Posterior vena cava (tissue), 2 donors: ENCODE measurements around the gene MYOZ3. TPM values are rescaled to one million over a fixed set of nuclear protein-coding genes. Genes with fewer than 3 reads are reported as not detected.

Experiments used
- DNase-seq: peaks from one replicate; pipeline ENCODE4 v3.0.0-alpha.2; 2020; ENCODE audit warnings: low spot score
- intact Hi-C, 2 donors: fragments of 100-400 bp; cut with DNase I; formaldehyde crosslinking; loops; one replicate each; pipeline versions ENCODE4 v1.14.1 to v1.14.2; 2022 to 2023
- total RNA-seq, 2 donors: library from RNA; stranded (reverse); fragmentation: NEBNext Ultra II Directional; extraction: Animal tissue kit (Norgen Biotek cat#: 25700); gene quantifications; one replicate each; pipeline ENCODE4 v1.2.1, GENCODE V29; 2021
- donor health status: DM: yes; HTN: yes; CAD: no.
- donor health status: DM: yes; HTN: yes; CAD: no.

Gene MYOZ3
- total RNA-seq, 2 donors from 2014 or later = 0.57 to 1.3 TPM

DNA sequence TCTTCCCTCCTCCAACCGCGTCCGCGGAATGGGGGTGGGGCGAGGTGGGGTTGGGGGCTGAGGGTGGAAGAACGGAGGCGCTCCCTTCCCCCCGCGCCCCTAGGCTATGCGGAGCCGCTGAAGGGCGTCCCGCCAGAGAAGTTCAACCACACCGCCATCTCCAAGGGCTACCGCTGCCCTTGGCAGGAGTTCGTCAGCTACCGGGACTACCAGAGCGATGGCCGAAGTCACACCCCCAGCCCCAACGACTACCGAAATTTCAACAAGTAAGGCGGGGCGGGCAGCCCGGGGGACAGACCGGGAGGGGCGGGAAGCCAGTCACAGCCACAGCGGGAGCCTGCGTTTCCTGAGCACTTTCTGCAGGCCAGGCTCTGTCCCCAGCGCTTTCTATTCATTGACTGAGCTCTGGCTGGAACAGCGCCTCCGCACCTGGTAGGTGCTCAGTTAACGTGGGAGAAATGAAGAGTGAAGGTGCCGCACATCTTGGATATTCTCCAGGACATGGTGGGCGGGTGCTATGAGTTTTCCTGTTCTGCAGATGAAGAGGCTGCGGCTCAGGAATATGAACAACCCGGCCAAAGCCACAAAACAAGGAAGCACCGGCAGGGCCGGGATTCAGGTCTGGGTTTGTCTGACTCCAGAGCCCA, 11.3 kb downstream of the MYOZ3 start:
- intact Hi-C loops = no loop called here
- no peak for DNase-seq

DNA sequence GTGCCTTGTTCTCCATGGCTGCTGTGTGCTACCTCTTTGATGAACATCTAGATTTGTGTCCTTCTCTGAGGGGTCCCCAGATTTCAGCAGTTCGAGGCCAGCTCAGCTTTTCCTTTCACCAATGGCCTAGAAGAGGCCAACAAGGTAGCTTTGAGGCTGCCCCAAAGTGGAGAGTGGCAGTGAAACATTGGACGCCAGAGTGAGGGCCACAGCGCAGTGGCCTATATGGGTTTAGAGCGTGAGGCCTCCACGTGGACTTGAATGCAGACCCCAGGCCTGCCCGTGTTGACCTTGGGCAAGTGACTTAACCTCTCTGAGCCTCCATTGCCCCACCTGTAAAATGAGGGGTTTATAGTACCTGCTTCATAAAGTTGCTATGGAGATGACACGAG, 11.8 kb downstream of the MYOZ3 start:
- DNase-seq = no peak
- intact Hi-C loops = no loop called here

DNA sequence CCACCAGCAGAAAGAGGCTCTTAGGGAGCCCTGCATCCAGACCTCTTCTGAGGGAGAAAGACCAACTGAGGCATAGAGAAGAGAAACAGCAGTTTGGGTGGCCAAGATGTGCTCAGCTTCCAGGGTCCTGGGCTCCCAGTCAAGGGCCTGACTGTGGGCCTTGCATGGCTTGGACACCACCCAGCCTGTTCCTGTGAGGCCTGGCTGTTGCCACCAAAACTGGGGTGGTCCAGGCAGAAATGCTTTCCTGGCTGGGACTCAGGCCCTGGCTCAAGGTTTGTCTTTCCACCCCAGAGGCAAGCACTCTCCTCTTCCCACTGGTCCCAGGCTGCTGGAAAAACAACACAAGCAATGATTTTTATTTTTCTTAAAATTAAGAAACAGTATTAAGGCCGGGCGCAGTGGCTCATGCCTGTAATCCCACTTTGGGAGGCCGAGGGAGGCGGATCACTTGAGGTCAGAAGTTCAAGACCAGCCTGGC, 13.3 kb downstream of the MYOZ3 start:
- intact Hi-C loops = no loop called here
- DNase-seq = peak; percentile 88

DNA sequence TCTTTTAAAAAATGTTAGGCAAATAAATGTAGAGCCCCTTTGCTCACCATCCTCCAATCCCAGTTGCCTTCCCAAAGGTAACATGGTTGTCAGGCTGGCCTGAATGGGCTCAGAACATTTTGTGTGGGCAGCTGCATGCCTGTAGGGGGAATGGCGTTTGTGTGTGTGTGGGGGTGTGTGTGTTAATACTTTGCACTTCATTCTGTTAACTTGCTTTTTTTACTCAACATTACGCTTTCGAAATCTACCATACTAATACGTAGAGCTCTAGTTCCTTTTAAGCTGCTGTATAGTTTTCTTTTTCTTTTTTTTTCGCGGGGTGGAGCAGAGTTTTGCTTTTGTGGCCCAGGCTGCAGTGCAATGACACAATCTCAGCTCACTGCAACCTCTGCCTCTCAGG, 14.0 kb downstream of the MYOZ3 start:
- no peak for DNase-seq
- intact Hi-C loops = no loop called here

DNA sequence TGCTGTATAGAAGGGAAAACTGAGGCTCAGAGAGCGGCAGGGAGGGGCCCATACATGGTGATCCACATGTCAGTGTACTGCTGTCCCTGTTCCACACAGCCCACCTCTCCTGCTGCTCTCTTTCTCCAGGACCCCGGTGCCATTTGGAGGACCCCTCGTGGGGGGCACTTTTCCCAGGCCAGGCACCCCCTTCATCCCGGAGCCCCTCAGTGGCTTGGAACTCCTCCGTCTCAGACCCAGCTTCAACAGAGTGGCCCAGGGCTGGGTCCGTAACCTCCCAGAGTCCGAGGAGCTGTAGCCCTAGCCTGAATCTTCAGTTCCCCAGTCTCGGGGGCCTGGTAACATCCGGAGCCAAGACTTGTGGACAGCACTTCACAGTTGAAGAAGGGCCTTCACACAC, 15.5 kb downstream of the MYOZ3 start:
- intact Hi-C loops = no loop called here
- no peak for DNase-seq

DNA sequence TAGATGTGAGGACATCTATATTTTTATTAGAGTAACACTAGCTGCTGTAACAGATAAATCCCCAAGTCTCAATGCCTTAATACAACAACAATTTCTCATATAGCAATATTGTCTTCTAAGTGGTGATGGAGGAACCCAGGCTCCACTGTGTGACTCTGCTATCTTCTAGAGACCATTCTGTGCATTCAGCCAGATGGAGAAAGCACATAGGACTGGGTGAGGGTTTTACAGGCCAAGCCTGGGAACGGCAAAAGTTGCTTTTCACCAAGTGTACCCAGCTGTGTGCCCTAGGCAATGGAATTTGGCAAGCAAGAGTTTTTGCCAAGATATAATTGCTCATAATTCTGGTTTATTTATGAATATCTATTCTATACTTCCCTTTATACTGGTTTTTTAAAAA, 28.1 kb downstream of the MYOZ3 start:
- DNase-seq = no peak
- intact Hi-C loops = no loop called here

DNA sequence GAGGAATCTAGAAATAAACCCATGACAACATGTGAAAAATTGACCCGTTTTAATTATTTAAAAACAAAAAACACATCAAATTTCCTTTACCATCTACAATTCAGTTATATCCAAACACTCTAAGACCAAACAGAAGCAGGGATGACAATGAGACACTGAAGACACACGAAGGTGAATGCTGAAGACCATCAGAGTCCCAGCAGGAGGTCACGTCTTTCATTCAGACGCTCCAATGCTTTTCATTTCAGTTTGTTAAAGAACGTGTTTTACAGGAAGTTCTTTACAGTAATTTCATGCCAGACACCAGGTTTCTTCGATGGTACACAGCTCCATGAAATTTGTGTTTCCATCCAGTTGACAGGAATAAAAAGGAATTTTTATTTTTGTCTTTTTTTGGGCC, 29.7 kb downstream of the MYOZ3 start:
- intact Hi-C loops = no loop called here
- DNase-seq = no peak

DNA sequence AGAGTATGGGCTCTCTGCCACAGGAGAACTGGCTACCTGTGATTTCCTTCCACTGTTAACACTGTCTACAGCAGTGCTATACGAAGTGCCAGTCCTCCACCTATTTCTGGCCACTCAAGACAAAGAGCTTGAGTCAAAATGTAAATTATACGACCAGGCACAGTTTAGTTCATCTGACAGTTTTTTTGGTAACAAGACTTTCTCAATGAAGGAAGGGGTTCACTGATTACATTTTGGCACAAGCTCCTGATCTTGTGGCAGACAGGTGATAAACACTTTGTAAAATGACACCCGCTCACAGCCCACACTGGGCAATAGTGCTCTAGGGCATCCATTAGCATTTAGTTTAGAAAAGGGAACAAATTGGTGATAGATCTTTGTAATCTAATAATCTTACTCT, 31.2 kb downstream of the MYOZ3 start:
- intact Hi-C loops = no loop called here
- DNase-seq = no peak

DNA sequence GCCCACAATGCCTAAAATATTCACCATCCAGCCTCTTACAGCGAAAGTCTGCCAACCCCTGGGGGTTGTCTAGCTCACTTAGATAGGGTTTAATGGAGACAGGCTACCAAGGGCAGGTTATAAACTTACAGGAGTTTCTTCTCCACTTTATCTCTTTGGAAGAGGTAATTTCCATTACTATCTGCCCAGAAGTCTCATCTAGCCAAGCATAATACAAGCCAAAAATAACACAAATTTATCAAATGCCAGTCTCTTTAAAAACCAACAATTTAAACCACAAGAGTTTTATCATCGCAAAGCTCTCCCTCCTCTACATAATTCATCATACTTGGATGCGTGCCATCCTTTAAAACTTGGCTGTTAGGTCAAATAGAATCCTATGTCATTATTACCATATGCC, 33.6 kb downstream of the MYOZ3 start:
- intact Hi-C loops = no loop called here
- DNase-seq = no peak

DNA sequence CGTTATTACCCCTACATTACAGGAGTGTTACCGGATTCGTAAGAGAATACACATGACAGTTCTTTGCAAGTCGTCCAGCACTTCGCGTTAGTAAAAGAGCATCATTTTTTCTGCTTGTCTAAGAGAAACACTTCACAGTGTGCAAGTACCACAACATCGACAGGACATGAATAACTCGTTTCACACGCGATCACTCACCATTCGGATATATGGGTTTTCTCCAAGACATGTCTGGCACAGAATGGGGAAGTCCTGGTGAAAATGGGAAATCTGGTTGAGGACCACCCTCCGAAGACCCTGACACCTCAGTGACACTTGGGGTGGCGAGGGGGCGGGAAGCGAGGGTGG, 39.2 kb downstream of the MYOZ3 start:
- DNase-seq = no peak

DNA sequence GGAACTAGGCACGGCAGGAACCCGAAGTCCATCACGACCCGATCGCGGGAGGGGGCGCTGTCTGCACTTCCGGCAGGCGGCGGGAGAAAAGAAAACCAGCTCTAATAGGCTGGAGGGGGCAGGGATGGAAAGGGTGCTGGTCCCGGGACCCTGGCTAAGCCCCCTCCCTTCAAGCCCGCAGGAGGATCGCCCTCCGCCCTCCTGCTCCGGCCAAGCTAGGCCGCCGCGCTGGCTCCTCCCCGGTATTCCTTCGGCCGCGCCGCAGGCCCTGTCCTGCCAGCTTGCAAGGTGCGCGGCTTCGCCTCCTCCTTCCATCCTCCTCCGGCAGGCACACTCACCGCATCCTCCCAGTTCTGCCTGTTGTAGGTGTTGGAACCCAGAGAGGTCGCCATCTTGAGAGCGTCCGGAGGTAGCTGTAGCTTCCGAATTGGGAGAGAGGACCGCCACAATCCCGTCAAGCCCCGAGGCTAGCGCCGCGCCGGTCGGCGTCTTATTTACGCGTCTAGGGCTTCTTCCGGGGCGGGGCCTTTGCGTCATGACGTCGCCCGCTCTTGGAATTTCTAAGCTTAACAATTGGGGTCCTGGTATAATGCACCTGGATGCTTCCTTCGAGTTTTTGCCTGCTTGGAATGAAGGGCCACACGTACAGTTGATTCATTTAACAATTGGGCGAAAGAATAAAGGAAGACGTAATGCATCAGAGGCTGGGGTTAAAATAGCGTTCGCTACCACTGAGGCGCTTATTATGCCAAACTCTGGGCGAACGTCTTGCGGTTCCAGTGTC, 39.7 kb downstream of the MYOZ3 start, which contains the start of gene RBM22:
TSS of gene RBM22 (minus strand) at position 469 of the 784 bp plus-strand sequence. CDS start at position 392, 77 bp downstream.
- DNase-seq = peak; percentile 98
- intact Hi-C loops = no loop called here

More for the DNA sequence above, 39.2 kb downstream of the MYOZ3 start:
- intact Hi-C loops = no loop called here

DNA sequence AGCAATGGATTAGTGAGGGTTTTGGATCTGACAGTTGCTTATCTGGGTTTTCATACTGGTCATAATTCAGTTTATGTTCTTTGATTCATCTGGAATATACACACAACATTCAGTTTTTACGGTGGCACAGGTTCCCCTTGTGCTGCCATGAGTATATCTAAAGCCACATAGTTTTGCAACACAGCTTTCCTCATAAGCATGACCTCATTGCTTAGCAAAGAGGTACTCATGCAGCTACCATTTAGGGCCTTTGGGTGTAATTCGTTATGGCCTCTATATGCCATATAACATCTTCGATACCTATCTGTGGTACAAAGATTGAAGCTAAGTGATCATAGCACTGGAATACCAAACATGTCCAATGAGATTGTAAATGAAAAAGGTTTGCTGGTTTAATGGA, 42.7 kb downstream of the MYOZ3 start:
- intact Hi-C loops = no loop called here
- no peak for DNase-seq

DNA sequence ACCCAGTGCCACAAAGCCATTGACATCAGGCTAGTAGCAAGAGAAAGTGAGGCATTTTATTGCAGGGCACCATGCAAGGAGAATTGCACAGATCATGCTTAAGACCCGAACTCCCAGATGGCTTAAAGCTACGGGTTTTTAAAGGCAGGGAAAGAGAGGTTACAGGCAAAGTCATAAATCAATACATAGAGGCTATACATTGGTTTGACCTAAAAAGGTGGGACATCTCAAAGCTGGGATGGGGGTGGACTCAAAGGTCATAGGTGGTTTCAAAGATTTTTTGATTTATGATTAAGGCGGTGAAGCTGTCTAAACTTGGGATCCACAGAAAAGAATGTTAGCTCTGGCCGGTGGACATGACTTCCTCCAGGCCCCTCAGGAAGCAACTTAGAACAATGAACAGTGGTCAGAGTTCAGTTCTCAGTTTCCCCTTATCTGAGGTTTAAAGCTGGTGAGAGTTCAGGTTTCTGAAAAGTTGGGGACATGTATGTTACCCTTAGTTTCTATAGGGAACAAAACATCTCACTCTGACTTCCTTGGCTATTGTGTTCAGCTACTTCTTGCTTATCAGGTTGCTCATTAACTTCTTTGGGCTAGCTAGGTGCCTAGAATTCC, 45.8 kb downstream of the MYOZ3 start:
- intact Hi-C loops = no loop called here

DNA sequence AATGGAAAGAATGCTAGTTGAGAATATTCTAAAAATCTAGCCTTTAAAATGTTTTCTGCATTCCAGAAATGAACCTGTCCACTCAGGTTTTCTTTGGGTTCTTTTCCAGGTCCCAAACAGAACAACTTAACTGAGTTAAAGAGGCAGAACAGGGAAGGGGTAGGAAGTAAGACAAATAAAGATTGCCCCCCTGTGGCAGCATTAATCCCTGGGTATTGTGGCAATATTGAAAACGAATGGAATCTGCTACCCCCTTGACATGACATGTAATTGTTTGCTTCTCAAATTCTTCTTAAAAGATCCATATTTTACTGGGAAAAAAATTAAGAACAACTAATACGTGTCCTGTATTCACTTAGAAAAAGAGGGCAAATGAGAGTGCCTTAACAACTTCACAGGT, 49.1 kb downstream of the MYOZ3 start:
- no peak for DNase-seq
- intact Hi-C loops = no loop called here

More for the DNA sequence above, 45.8 kb downstream of the MYOZ3 start:
- no peak for DNase-seq

DNA sequence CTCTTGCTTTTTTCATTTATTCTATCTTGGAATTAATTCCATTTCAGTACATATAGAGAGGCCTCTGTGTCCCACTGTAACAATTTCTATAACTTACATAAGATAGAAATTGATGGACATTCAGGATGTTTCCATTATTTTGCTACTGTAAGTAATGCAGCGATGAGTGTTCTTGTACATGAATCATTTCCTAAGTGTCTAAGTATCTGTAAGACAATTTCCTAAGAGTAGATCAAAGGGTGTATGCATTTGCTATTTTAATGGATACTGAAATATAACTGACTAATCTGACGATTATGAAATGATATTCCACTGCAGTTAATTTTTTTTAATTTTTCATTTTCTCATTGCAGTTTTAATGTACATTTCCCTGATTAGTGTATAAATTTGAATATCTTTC, 62.8 kb downstream of the MYOZ3 start:
- DNase-seq = no peak
- intact Hi-C loops = no loop called here

Other genes with a start within 250 kb of the MYOZ3 start
- gene CD74, start 248.3 kb upstream of the MYOZ3 start, total RNA-seq = 100 to 1,000 TPM; 279 to 566 TPM
- gene RPS14, start 211.5 kb upstream of the MYOZ3 start, total RNA-seq = 1,000 to 10,000 TPM; 1,337 to 1,411 TPM
- 10 to 100 TPM; 57.9 to 68.8 TPM for gene NDST1, start 153.1 kb upstream of the MYOZ3 start, total RNA-seq
- gene SYNPO, start 20.6 kb upstream of the MYOZ3 start, total RNA-seq = 100 to 1,000 TPM; 183 to 218 TPM
- 10 to 100 TPM; 27.8 to 27.9 TPM for gene RBM22, start 39.8 kb downstream of the MYOZ3 start, total RNA-seq
- 10 to 100 TPM; 58.7 to 61.6 TPM for gene DCTN4, start 97.8 kb downstream of the MYOZ3 start, total RNA-seq
- 10 to 100 TPM; 22.9 to 32.5 TPM for gene SMIM3, start 117.5 kb downstream of the MYOZ3 start, total RNA-seq
- not detected for gene IRGM, start 185.3 kb downstream of the MYOZ3 start, total RNA-seq
- 1 to 10 TPM; 4.8 to 5.5 TPM for gene ZNF300, start 243.7 kb downstream of the MYOZ3 start, total RNA-seq